ENCODE results near the gene CFAP57.

DNA sequence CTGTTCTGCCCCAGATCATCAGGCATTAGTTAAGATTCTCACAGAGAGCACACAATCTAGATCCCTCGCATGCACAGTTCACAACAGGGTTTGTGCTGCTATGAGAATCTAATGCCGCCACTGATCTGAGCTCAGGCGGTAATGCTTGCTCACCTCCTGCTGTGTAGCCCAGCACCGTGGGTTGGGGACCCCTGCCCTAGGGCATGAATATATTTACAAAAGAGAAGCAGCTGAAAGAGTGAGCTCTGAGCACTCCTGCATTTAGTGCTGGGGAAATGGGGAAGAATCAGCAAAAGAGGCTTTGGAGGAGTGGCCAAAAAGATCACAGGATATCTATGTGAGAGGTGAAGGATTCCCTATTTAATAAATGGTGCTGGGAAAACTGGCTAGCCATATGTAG lies 5.6 kb downstream of the CFAP57 start:
- TF ChIP-seq, protein P1, sequence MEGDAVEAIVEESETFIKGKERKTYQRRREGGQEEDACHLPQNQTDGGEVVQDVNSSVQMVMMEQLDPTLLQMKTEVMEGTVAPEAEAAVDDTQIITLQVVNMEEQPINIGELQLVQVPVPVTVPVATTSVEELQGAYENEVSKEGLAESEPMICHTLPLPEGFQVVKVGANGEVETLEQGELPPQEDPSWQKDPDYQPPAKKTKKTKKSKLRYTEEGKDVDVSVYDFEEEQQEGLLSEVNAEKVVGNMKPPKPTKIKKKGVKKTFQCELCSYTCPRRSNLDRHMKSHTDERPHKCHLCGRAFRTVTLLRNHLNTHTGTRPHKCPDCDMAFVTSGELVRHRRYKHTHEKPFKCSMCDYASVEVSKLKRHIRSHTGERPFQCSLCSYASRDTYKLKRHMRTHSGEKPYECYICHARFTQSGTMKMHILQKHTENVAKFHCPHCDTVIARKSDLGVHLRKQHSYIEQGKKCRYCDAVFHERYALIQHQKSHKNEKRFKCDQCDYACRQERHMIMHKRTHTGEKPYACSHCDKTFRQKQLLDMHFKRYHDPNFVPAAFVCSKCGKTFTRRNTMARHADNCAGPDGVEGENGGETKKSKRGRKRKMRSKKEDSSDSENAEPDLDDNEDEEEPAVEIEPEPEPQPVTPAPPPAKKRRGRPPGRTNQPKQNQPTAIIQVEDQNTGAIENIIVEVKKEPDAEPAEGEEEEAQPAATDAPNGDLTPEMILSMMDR (IDR thresholded peaks at IDR 0.05) = no peak
- no peak for TF ChIP-seq POLR2A (IDR thresholded peaks at IDR 0.05)
